Neural progenitor cell (in vitro differentiated cells): ENCODE data around the gene PIGP. TPM values are rescaled to one million over a fixed set of nuclear protein-coding genes. Genes with fewer than 3 reads are reported as not detected.

Source experiments
- DNase-seq: peaks from one replicate; pipeline ENCODE4 v3.0.0-alpha.2; 2016; ENCODE audit warnings: low spot score
- H2AFZ ChIP-seq: fragments of 200-600 bp; sonication (generic); replicated peaks from 2 replicates; pipeline ENCODE4 v1.6.1; 2016; ENCODE audit warnings: antibody characterized with exemption
- H3F3A ChIP-seq: fragments of 200-600 bp; sonication (generic); 2 replicates; pipeline ENCODE4 v1.6.1; 2016; ENCODE audit warnings: antibody characterized with exemption, low read depth
- H3K27ac ChIP-seq: fragments of 200-600 bp; sonication (generic); 2 replicates; pipeline ENCODE4 v1.5.1; 2016; ENCODE audit warnings: mild to moderate bottlenecking
- H3K27me3 ChIP-seq: fragments of 200-600 bp; sonication (generic); 2 replicates; pipeline ENCODE4 v1.6.1; 2016; ENCODE audit warnings: mild to moderate bottlenecking, moderate library complexity
- H3K36me3 ChIP-seq: fragments of 200-600 bp; sonication (generic); 2 replicates; pipeline ENCODE4 v1.5.1; 2016
- H3K4me1 ChIP-seq: fragments of 200-600 bp; sonication (generic); 2 replicates; pipeline ENCODE4 v1.6.1; 2016; ENCODE audit warnings: mixed run types
- H3K4me2 ChIP-seq: fragments of 200-600 bp; sonication (generic); 2 replicates; pipeline ENCODE4 v1.6.1; 2016
- H3K4me3 ChIP-seq: fragments of 200-600 bp; sonication (generic); 2 replicates; pipeline ENCODE4 v1.5.1; 2016
- H3K79me2 ChIP-seq: fragments of 200-600 bp; sonication (generic); 2 replicates; pipeline ENCODE4 v1.6.1; 2016; ENCODE audit warnings: low read depth
- H3K9ac ChIP-seq: fragments of 200-600 bp; sonication (generic); 2 replicates; pipeline ENCODE4 v1.6.1; 2016
- H3K9me3 ChIP-seq: fragments of 200-600 bp; sonication (generic); 2 replicates; pipeline ENCODE4 v1.5.1; 2016; ENCODE audit warnings: low read depth
- H4K20me1 ChIP-seq: fragments of 200-600 bp; sonication (generic); 2 replicates; pipeline ENCODE4 v1.6.1; 2016; ENCODE audit warnings: low read depth
- H3K27ac Mint-ChIP-seq: 3 replicates; pipeline ENCODE4 v1.8.0; 2021; ENCODE audit warnings: mixed read lengths
- H3K27me3 Mint-ChIP-seq: 2 replicates; pipeline ENCODE4 v1.8.0; 2022; ENCODE audit warnings: low read depth, mild to moderate bottlenecking, inconsistent platforms, moderate library complexity, mixed read lengths; ENCODE audit not compliant: insufficient read depth
- H3K36me3 Mint-ChIP-seq: 3 replicates; pipeline ENCODE4 v1.8.0; 2021; ENCODE audit warnings: mixed read lengths
- H3K4me1 Mint-ChIP-seq: 3 replicates; pipeline ENCODE4 v1.8.0; 2021; ENCODE audit warnings: mixed read lengths
- H3K4me3 Mint-ChIP-seq: 3 replicates; pipeline ENCODE4 v1.8.0; 2021; ENCODE audit warnings: mild to moderate bottlenecking, moderate library complexity, mixed read lengths
- H3K9me3 Mint-ChIP-seq: 3 replicates; pipeline ENCODE4 v1.8.0; 2020; ENCODE audit warnings: mixed read lengths
- CTCF ChIP-seq: fragments of 200-600 bp; sonication (generic); IDR thresholded peaks from 2 replicates; pipeline ENCODE4 v1.5.1; 2017; ENCODE audit warnings: antibody characterized with exemption, mild to moderate bottlenecking
- EZH2 ChIP-seq: fragments of 200-600 bp; sonication (generic); IDR thresholded peaks from 2 replicates; pipeline ENCODE4 v1.6.1; 2017; ENCODE audit warnings: antibody characterized with exemption, mild to moderate bottlenecking, moderate library complexity
- EZH2phosphoT487 ChIP-seq: fragments of 200-600 bp; sonication (generic); IDR thresholded peaks from 2 replicates; pipeline ENCODE4 v1.6.1; 2017; ENCODE audit warnings: antibody characterized with exemption
- total RNA-seq: library from RNA; depleted of rRNA; stranded (reverse); fragments of >200 nt; gene quantifications from 2 replicates; pipeline ENCODE4 v1.2.3, GENCODE V29; 2015; ENCODE audit warnings: low replicate concordance

Gene PIGP
- 10.1 and 25.8 TPM in 2 replicates for total RNA-seq

GRCh38 chr21:37072988-37073416, at the start of gene PIGP, which contains the start of gene TTC3:
Gene PIGP (minus strand): TSS chr21:37073071. CDS start chr21:37072515, 556 bp downstream.
Gene TTC3 (plus strand): TSS chr21:37073254. CDS start chr21:37087258, 14,004 bp downstream.
- Histone ChIP-seq H3K27ac (peak within 1 kb of the TSS; percentile 90), H3F3A (peaks cover 39% of the 10 kb centered on the region), H3K4me1 (peaks cover 35% of the 10 kb centered on the region), H3K4me2 (peak within 1 kb of the TSS; percentile 98), H3K79me2 (peaks cover 48% of the 10 kb centered on the region), H2AFZ (peak within 1 kb of the TSS; percentile 82), H3K9ac (peak within 1 kb of the TSS; percentile 60), H4K20me1 (peaks cover 23% of the 10 kb centered on the region), H3K27me3 (peaks cover 23% of the 10 kb centered on the region), H3K4me3 (peak within 1 kb of the TSS; percentile 86), H3K36me3 (no peaks in the 10 kb centered on the region), H3K9me3 (no peaks in the 10 kb centered on the region)
- TF ChIP-seq CTCF = no peak
- peaks cover 15% of the 10 kb centered on the region for H3K9me3 Mint-ChIP-seq
- H3K4me3 Mint-ChIP-seq = peak within 1 kb of the TSS; percentile 96
- peaks cover 11% of the 10 kb centered on the region for H3K27me3 Mint-ChIP-seq
- peak; percentile 97 for DNase-seq
- peak within 1 kb of the TSS; percentile 94 for H3K27ac Mint-ChIP-seq
- peaks cover 24% of the 10 kb centered on the region for H3K36me3 Mint-ChIP-seq
- H3K4me1 Mint-ChIP-seq = peaks cover 36% of the 10 kb centered on the region

GRCh38 chr21:37119421-37120218, 46.7 kb upstream of the PIGP start:
- H3K9me3 Mint-ChIP-seq = no peaks in the 10 kb centered on the region
- Histone ChIP-seq H4K20me1 (no peaks in the 10 kb centered on the region), H3K9ac (no peak overlapping the region), H3K79me2 (no peaks in the 10 kb centered on the region), H3K27ac (no peak overlapping the region), H3K9me3 (no peaks in the 10 kb centered on the region), H3K4me1 (peaks cover 18% of the 10 kb centered on the region), H3K36me3 (no peaks in the 10 kb centered on the region), H3K4me2 (no peak overlapping the region), H3K4me3 (no peak overlapping the region), H3K27me3 (no peaks in the 10 kb centered on the region), H2AFZ (no peak overlapping the region), H3F3A (no peaks in the 10 kb centered on the region)
- H3K4me3 Mint-ChIP-seq = no peak overlapping the region
- H3K36me3 Mint-ChIP-seq = peaks cover 17% of the 10 kb centered on the region
- no peak for TF ChIP-seq EZH2
- TF ChIP-seq CTCF = peak; percentile 44
- TF ChIP-seq EZH2phosphoT487 = no peak
- DNase-seq = peak; percentile 67
- H3K4me1 Mint-ChIP-seq = peaks cover 20% of the 10 kb centered on the region
- peaks cover 2% of the 10 kb centered on the region for H3K27me3 Mint-ChIP-seq
- peak overlapping the region; percentile 11 for H3K27ac Mint-ChIP-seq

GRCh38 chr21:37118187-37118826, 45.4 kb upstream of the PIGP start:
- Mint-ChIP-seq H3K4me3 (no peak overlapping the region), H3K36me3 (peaks cover 20% of the 10 kb centered on the region), H3K27me3 (peaks cover 2% of the 10 kb centered on the region), H3K4me1 (peaks cover 20% of the 10 kb centered on the region), H3K27ac (no peak overlapping the region), H3K9me3 (peaks cover 2% of the 10 kb centered on the region)
- Histone ChIP-seq H3K27ac (no peak overlapping the region), H4K20me1 (no peaks in the 10 kb centered on the region), H3K27me3 (no peaks in the 10 kb centered on the region), H3K4me1 (peaks cover 18% of the 10 kb centered on the region), H3K4me3 (no peak overlapping the region), H3K36me3 (no peaks in the 10 kb centered on the region), H3K4me2 (no peak overlapping the region), H3K9me3 (no peaks in the 10 kb centered on the region), H2AFZ (no peak overlapping the region), H3K9ac (no peak overlapping the region), H3F3A (no peaks in the 10 kb centered on the region), H3K79me2 (no peaks in the 10 kb centered on the region)
- TF ChIP-seq EZH2 (no peak), CTCF (no peak), EZH2phosphoT487 (no peak)
- no peak for DNase-seq
